ENCODE measurements around the gene KLF16.

Gene KLF16

GRCh38 chr19:1859331-1859781 lies 4.0 kb downstream of the KLF16 start:
- TF ChIP-seq, protein P1, sequence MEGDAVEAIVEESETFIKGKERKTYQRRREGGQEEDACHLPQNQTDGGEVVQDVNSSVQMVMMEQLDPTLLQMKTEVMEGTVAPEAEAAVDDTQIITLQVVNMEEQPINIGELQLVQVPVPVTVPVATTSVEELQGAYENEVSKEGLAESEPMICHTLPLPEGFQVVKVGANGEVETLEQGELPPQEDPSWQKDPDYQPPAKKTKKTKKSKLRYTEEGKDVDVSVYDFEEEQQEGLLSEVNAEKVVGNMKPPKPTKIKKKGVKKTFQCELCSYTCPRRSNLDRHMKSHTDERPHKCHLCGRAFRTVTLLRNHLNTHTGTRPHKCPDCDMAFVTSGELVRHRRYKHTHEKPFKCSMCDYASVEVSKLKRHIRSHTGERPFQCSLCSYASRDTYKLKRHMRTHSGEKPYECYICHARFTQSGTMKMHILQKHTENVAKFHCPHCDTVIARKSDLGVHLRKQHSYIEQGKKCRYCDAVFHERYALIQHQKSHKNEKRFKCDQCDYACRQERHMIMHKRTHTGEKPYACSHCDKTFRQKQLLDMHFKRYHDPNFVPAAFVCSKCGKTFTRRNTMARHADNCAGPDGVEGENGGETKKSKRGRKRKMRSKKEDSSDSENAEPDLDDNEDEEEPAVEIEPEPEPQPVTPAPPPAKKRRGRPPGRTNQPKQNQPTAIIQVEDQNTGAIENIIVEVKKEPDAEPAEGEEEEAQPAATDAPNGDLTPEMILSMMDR (IDR thresholded peaks at IDR 0.05; ENCODE audit: low read depth, low read length, missing control alignments), result no peak
- H3K4me3 ChIP-seq (ENCODE audit: low read depth, low read length), result no peak overlapping the region
- no peak for DNase-seq (ENCODE audit: low read depth)

GRCh38 chr19:1858412-1859081 lies 4.8 kb downstream of the KLF16 start:
- DNase-seq (ENCODE audit: low read depth), result no peak
- TF ChIP-seq, protein P1 (IDR thresholded peaks at IDR 0.05; ENCODE audit: low read depth, low read length, missing control alignments), result no peak
- no peak overlapping the region for H3K4me3 ChIP-seq (ENCODE audit: low read depth, low read length)

DNA sequence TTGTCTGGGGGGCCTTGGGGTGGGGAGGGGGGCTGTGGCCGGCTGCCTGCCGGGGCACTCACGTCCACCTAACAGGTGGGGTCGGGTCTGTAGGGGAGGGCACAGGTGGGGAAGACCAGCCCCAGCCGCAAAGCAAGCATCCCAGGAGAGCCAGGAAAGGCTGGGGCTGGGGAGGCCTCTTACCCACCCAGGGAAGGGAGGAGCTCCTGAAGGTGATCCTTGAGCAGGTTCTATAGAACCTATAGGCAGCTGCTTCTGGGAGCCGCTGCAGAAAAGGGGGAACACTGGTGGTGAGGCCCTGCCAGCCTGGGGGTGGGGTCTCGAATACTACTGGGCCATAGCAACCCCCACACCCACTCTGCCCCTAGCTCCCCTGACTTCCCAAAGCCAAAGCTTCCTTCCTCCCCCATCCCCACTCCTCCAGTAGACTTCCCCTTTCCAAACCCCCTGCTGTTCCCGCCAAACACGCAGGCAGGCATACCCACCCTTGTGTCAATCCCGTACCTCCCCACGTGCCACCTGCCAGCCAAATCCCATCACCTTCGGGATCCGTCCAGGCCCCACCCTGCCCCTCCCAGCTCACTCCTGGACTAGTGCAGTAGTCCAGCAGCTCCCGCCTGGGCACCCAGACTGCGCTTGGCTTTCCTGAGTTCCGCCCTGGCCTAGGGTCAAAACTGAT lies 5.6 kb downstream of the KLF16 start:
- TF ChIP-seq, protein P1 (IDR thresholded peaks at IDR 0.05; ENCODE audit: low read depth, low read length, missing control alignments), result no peak
- H3K4me3 ChIP-seq (ENCODE audit: low read depth, low read length), result no peak overlapping the region; the same call in 1 of the 2 replicates
- DNase-seq (ENCODE audit: low read depth), result no peak

DNA sequence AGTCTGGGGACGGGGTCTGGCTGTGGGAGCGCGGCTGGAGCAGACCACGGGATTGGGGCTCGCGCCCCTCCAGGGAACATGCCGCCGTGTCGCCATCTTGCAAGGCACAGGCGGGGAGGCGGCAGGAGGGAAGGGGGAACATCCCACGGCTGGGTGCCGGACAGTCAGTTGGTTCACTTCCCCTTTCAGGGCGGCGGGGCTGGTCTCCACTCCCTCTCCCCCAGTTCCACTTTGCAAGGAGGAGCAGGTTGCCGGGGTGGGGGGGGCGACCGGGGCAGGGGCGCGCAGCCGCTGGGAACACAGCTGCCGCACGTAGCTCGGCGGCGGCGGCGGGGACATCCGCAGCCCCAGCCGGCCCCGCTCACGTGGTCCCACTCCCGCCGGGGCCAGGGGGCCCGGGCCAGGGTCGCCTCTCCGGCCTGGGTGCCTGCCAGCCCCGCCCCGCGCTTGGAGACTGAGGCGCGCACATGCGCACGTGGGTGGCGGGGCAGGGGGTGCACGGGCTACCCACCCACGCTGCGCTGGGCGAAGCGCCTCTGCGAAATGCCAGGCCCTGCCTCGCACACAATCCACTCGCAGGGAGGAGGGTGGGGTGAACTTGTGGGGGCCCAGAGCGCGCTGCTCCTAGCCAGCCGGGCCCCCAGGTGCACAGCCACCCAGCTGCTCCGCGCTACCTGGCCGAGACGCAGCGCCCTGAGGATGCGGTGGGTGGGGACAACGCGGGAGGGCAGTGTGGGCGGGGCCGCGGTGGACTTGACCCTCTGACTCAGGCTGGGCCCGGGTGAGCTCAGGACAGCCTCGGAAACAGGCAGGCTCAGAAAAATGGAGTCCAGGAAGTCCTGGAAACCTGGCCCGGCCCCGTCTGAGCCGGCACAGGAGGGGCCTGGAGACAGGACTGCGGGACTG lies 6.4 kb downstream of the KLF16 start:
- TF ChIP-seq, protein P1 (IDR thresholded peaks at IDR 0.05; ENCODE audit: low read depth, low read length, missing control alignments), result no peak
- DNase-seq (ENCODE audit: low read depth), result peak; percentile 60
- peak overlapping the region; percentile 81 for H3K4me3 ChIP-seq (ENCODE audit: low read depth, low read length)

- TF ChIP-seq, protein P1 (IDR thresholded peaks at IDR 0.05; ENCODE audit: low read depth, low read length, missing control alignments), result no peak
- DNase-seq (ENCODE audit: low read depth), result no peak
- peak overlapping the region; percentile 81 for H3K4me3 ChIP-seq (ENCODE audit: low read depth, low read length)
Measured at GRCh38 chr19:1856345-1856697, 7.1 kb downstream of the KLF16 start.

- TF ChIP-seq, protein P1 (IDR thresholded peaks at IDR 0.05; ENCODE audit: low read depth, low read length, missing control alignments), result no peak
- no peak for DNase-seq (ENCODE audit: low read depth)
- peak overlapping the region; percentile 81 for H3K4me3 ChIP-seq (ENCODE audit: low read depth, low read length)
Measured at GRCh38 chr19:1855828-1856255, 7.5 kb downstream of the KLF16 start.
